Measurements from ENCODE around the gene RNF212. TPM values are rescaled to one million over a fixed set of nuclear protein-coding genes. Genes with fewer than 3 reads are reported as not detected.

The RNF212 gene
- total RNA-seq, 4 donors from 2014 or later = 1.3 TPM; not detected in 3

DNA sequence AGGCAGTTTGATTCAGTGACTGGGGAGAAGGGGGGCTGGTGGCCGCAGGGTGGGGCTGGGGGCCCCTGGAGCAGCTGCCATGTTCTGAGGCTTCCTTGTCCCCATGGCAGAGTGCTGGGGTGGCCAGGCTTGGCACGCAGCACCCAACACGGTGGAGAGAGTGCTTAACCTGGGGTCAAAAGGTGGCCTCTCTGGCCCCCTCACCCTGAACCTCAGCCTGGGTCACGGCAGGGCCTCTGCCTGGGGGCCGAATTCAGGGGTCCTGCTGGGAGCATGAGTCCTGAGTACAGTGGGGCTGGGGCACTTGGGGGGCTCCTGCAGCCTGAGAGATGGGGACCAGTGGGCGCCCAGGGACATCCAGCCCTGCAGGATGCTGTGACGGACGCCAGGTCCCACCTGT lies 82.0 kb downstream of the RNF212 start:
- no peak for TF ChIP-seq CTCF (IDR thresholded peaks at IDR 0.05 in 4 of 5, conservative IDR thresholded peaks at IDR 0.05 in 1 of 5)
- TF ChIP-seq POLR2A (IDR thresholded peaks at IDR 0.05) = no peak
- DNase-seq (no peak), ATAC-seq (no peak)
- intact Hi-C loops (cut with DNase I; ENCODE audit: low total_unique reads) = no loop called here
- no peaks in the 10 kb centered on the region for H3K36me3 ChIP-seq
- H3K4me3 ChIP-seq = no peak overlapping the region
- H3K27me3 ChIP-seq = peaks cover 39 to 71% (median 53%) of the 10 kb centered on the region in 3 donors
- no peak overlapping the region for H3K27ac ChIP-seq
- in situ Hi-C loops (cut with MboI; ENCODE audit: low sequenced_read_pairs in 4 of 4) = no loop called here
- H3K9me3 ChIP-seq = no peaks in the 10 kb centered on the region
- H3K4me1 ChIP-seq = peaks cover 0 to 11% of the 10 kb centered on the region in 2 donors

DNA sequence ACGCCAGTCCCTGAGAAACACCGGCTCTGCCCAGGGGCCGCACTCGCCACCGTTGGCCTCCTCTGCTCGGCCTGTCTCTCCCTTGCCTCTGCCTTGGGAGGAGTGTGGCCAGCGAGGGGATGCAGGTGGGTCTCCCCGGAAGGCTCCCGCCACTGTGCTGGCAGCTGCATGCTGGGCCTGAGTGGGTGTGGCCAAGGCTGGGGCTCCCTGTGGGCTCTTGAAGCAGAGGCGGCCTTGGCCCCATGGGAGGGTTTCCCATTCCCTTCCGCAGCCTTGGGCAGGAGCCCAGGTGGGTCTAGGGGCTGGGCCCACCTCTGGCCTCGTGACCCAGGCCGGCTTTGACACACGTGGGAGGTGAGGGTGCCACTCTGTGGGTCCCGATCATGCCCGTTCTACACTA lies 82.8 kb downstream of the RNF212 start:
- no peak overlapping the region for H3K4me3 ChIP-seq
- H3K36me3 ChIP-seq = peaks cover 0 to 5% of the 10 kb centered on the region in 2 donors
- TF ChIP-seq CTCF (IDR thresholded peaks at IDR 0.05 in 4 of 5, conservative IDR thresholded peaks at IDR 0.05 in 1 of 5) = no peak
- TF ChIP-seq POLR2A (IDR thresholded peaks at IDR 0.05) = no peak
- peaks cover 0 to 11% of the 10 kb centered on the region in 2 donors for H3K4me1 ChIP-seq
- intact Hi-C loops (cut with DNase I; ENCODE audit: low total_unique reads) = no loop called here
- DNase-seq = no peak
- ATAC-seq = no peak
- in situ Hi-C loops (cut with MboI; ENCODE audit: low sequenced_read_pairs in 4 of 4) = no loop called here
- peaks cover 38 to 64% (median 47%) of the 10 kb centered on the region in 3 donors for H3K27me3 ChIP-seq
- no peaks in the 10 kb centered on the region for H3K9me3 ChIP-seq
- H3K27ac ChIP-seq = no peak overlapping the region

- Histone ChIP-seq H3K4me1 (peaks cover 0 to 11% of the 10 kb centered on the region in 2 donors), H3K4me3 (no peak overlapping the region), H3K27ac (no peak overlapping the region), H3K36me3 (peaks cover 0 to 9% of the 10 kb centered on the region in 2 donors), H3K27me3 (peaks cover 36 to 59% (median 43%) of the 10 kb centered on the region in 3 donors), H3K9me3 (no peaks in the 10 kb centered on the region)
- intact Hi-C loops (cut with DNase I; ENCODE audit: low total_unique reads) = no loop called here
- no peak for DNase-seq
- in situ Hi-C loops (cut with MboI; ENCODE audit: low sequenced_read_pairs in 4 of 4) = no loop called here
- no peak for TF ChIP-seq POLR2A (IDR thresholded peaks at IDR 0.05)
- TF ChIP-seq CTCF (IDR thresholded peaks at IDR 0.05 in 4 of 5, conservative IDR thresholded peaks at IDR 0.05 in 1 of 5) = no peak
- no peak for ATAC-seq
Observed at GRCh38 chr4:1030031-1030430, 83.3 kb downstream of the RNF212 start.

DNA sequence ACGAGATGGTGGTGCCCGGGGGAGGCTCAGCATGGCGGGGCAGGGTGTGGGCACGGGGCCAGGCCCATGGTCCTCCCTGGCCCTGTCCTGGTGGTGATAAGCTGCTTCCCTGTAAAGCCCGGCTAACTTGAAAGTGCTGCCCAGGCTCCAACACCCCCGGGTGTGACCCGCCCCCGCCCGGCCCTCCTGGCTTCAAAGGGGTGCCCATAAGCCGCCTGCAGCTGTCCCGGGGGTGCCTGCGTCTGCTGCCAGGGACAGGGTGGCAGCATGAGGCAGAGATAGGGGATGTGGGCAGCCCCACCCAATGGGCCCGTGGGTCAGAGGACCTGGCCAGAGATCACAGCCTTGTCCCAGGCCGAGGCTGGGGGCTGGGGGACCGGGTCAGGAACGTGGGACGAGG lies 83.8 kb downstream of the RNF212 start:
- intact Hi-C loops (cut with DNase I; ENCODE audit: low total_unique reads) (no loop called here), in situ Hi-C loops (cut with MboI; ENCODE audit: low sequenced_read_pairs in 4 of 4) (no loop called here)
- Histone ChIP-seq H3K27ac (no peak overlapping the region), H3K4me3 (no peak overlapping the region), H3K4me1 (peaks cover 0 to 11% of the 10 kb centered on the region in 2 donors), H3K27me3 (peaks cover 32 to 57% (median 38%) of the 10 kb centered on the region in 3 donors), H3K9me3 (no peaks in the 10 kb centered on the region), H3K36me3 (peaks cover 0 to 9% of the 10 kb centered on the region in 2 donors)
- ATAC-seq (no peak), DNase-seq (no peak)
- TF ChIP-seq POLR2A (IDR thresholded peaks at IDR 0.05) = no peak

GRCh38 chr4:1028574-1029220 lies 84.7 kb downstream of the RNF212 start:
- TF ChIP-seq CTCF (IDR thresholded peaks at IDR 0.05 in 4 of 5, conservative IDR thresholded peaks at IDR 0.05 in 1 of 5) (no peak), POLR2A (IDR thresholded peaks at IDR 0.05) (no peak)
- no peak for ATAC-seq
- H3K4me3 ChIP-seq = no peak overlapping the region

More at GRCh38 chr4:1028574-1029220, 84.7 kb downstream of the RNF212 start:
- Histone ChIP-seq H3K4me1 (peaks cover 0 to 3% of the 10 kb centered on the region in 2 donors), H3K27me3 (peaks cover 26 to 48% (median 29%) of the 10 kb centered on the region in 3 donors), H3K36me3 (peaks cover 0 to 9% of the 10 kb centered on the region in 2 donors), H3K9me3 (no peaks in the 10 kb centered on the region), H3K27ac (no peak overlapping the region)
- intact Hi-C loops (cut with DNase I; ENCODE audit: low total_unique reads) = no loop called here
- in situ Hi-C loops (cut with MboI; ENCODE audit: low sequenced_read_pairs in 4 of 4) = no loop called here
- DNase-seq = no peak
